GF-D8 (cell line): ENCODE measurements around the gene LRRC1.

Source experiments
- DNase-seq: peaks from one replicate; lab custom pipeline; 2025; lab: John Stamatoyannopoulos, UW

The LRRC1 gene

GRCh38 chr6:53925891-53926290 lies 131.1 kb downstream of the LRRC1 start:
- no peak for DNase-seq

GRCh38 chr6:53926505-53926904 lies 131.7 kb downstream of the LRRC1 start:
- no peak for DNase-seq

- DNase-seq: no peak
Measured at GRCh38 chr6:53928641-53929040, 133.8 kb downstream of the LRRC1 start.

GRCh38 chr6:53929041-53929820 lies 134.4 kb downstream of the LRRC1 start:
- no peak for DNase-seq

GRCh38 chr6:53929821-53930120 lies 135.0 kb downstream of the LRRC1 start:
- no peak for DNase-seq

- DNase-seq: no peak
Measured at GRCh38 chr6:53930330-53930729, 135.5 kb downstream of the LRRC1 start.

GRCh38 chr6:53931086-53931485 lies 136.3 kb downstream of the LRRC1 start:
- DNase-seq: no peak

GRCh38 chr6:53932516-53932915 lies 137.7 kb downstream of the LRRC1 start:
- no peak for DNase-seq

- DNase-seq: no peak
Measured at GRCh38 chr6:53934023-53934422, 139.2 kb downstream of the LRRC1 start.

GRCh38 chr6:53937461-53937860 lies 142.7 kb downstream of the LRRC1 start:
- DNase-seq: no peak

GRCh38 chr6:53938810-53939209 lies 144.0 kb downstream of the LRRC1 start:
- DNase-seq: no peak

- no peak for DNase-seq
Measured at GRCh38 chr6:53939830-53940229, 145.0 kb downstream of the LRRC1 start.

- DNase-seq: no peak
Measured at GRCh38 chr6:53943395-53943794, 148.6 kb downstream of the LRRC1 start.

GRCh38 chr6:53944091-53944490 lies 149.3 kb downstream of the LRRC1 start:
- no peak for DNase-seq

- no peak for DNase-seq
Measured at GRCh38 chr6:53944543-53944942, 149.7 kb downstream of the LRRC1 start.

GRCh38 chr6:53945765-53946407 lies 151.1 kb downstream of the LRRC1 start:
- no peak for DNase-seq

GRCh38 chr6:53947780-53948179 lies 153.0 kb downstream of the LRRC1 start:
- DNase-seq: no peak

- DNase-seq: no peak
Measured at GRCh38 chr6:53951383-53951782, 156.6 kb downstream of the LRRC1 start.

- no peak for DNase-seq
Measured at GRCh38 chr6:53956068-53956711, 161.4 kb downstream of the LRRC1 start.

- DNase-seq: no peak
Measured at GRCh38 chr6:53956804-53957203, 162.0 kb downstream of the LRRC1 start.

GRCh38 chr6:53959717-53960116 lies 164.9 kb downstream of the LRRC1 start:
- DNase-seq: no peak

GRCh38 chr6:53960311-53960710 lies 165.5 kb downstream of the LRRC1 start:
- DNase-seq: no peak

- DNase-seq: no peak
Measured at GRCh38 chr6:53961679-53962370, 167.0 kb downstream of the LRRC1 start.
